Urinary bladder (tissue), 4 donors: Measurements from ENCODE around the gene UBN2. TPM values are rescaled to one million over a fixed set of nuclear protein-coding genes. Genes with fewer than 3 reads are reported as not detected.
"Not testable (repeated sequence)": the region's sequence is repeated elsewhere in the genome, so short reads cannot be mapped to it uniquely, and the experiment has no call there.

Experiments used
- DNase-seq: peaks from one replicate; pipeline ENCODE4 v3.0.0-alpha.2; 2015; ENCODE audit errors: extremely low spot score
- H3K27ac ChIP-seq: one replicate; pipeline ENCODE4 v1.5.1; 2013; ENCODE audit warnings: low read depth, mild to moderate bottlenecking, moderate library complexity
- H3K36me3 ChIP-seq: one replicate; pipeline ENCODE4 v1.6.1; 2013; ENCODE audit warnings: mild to moderate bottlenecking, moderate library complexity; ENCODE audit not compliant: insufficient read depth
- H3K4me1 ChIP-seq: one replicate; pipeline ENCODE4 v1.6.1; 2013; ENCODE audit warnings: mild to moderate bottlenecking, moderate library complexity; ENCODE audit not compliant: insufficient read depth
- H3K4me3 ChIP-seq: one replicate; pipeline ENCODE4 v1.5.1; 2013; ENCODE audit warnings: low read depth, low read length
- WGBS: extraction: QIAGEN DNeasy Blood & Tissue Kit; methylation state at CpG from one replicate; pipeline ENCODE4 v1.1.7; 2013; 5-methylcytosine and 5-hydroxymethylcytosine counted together
- polyA plus RNA-seq: library from polyadenylated mRNA; stranded (reverse); fragments of 200-250 nt; gene quantifications from one replicate; pipeline ENCODE4 v1.2.3, GENCODE V29; 2013
- total RNA-seq: library from RNA; depleted of rRNA; stranded (reverse); fragments of >200 nt; gene quantifications from one replicate; pipeline ENCODE4 v1.2.3, GENCODE V29; 2014
- donor health status: healthy with polysubstance abuse.
- donor health status: healthy.

The UBN2 gene
- total and polyA plus RNA-seq, 2 donors, result 3.1 to 28.1 TPM

- 85% methylated on average over 2 of the region's 2 CpGs for WGBS
- H3K4me3 ChIP-seq, result no peak overlapping the region
- no peaks in the 10 kb centered on the region for H3K4me1 ChIP-seq
- no peak overlapping the region for H3K27ac ChIP-seq
- H3K36me3 ChIP-seq, result no peaks in the 10 kb centered on the region
- no peak for DNase-seq
Measured at GRCh38 chr7:139224219-139224618, 6.8 kb upstream of the UBN2 start.

GRCh38 chr7:139224836-139225235 lies 6.2 kb upstream of the UBN2 start:
- not testable (repeated sequence) for H3K36me3 ChIP-seq, H3K27ac ChIP-seq, DNase-seq, H3K4me1 ChIP-seq, H3K4me3 ChIP-seq
- WGBS, result 94% methylated on average over 18 of the region's 18 CpGs

- not testable (repeated sequence) for H3K4me3 ChIP-seq, DNase-seq, H3K36me3 ChIP-seq, H3K4me1 ChIP-seq, H3K27ac ChIP-seq
- 94% methylated on average over 60 of the region's 60 CpGs for WGBS
Measured at GRCh38 chr7:139225286-139226157, 5.5 kb upstream of the UBN2 start.

GRCh38 chr7:139226158-139226515 lies 4.9 kb upstream of the UBN2 start:
- not testable (repeated sequence) for H3K4me1 ChIP-seq, DNase-seq, H3K27ac ChIP-seq, H3K36me3 ChIP-seq, H3K4me3 ChIP-seq
- 95% methylated on average over 23 of the region's 23 CpGs for WGBS

- whole genome bisulfite sequencing, result 93% methylated on average over 8 of the region's 8 CpGs
- H3K4me3 ChIP-seq, DNase-seq, H3K36me3 ChIP-seq, H3K4me1 ChIP-seq, H3K27ac ChIP-seq: not testable (repeated sequence)
Measured at GRCh38 chr7:139226988-139227488, 4.0 kb upstream of the UBN2 start.

- H3K27ac ChIP-seq, result no peak overlapping the region
- 72% methylated on average over 8 of the region's 8 CpGs for WGBS
- H3K4me3 ChIP-seq, result peak overlapping the region; percentile 91
- H3K4me1 ChIP-seq, result no peaks in the 10 kb centered on the region
- DNase-seq, result no peak
- H3K36me3 ChIP-seq, result no peaks in the 10 kb centered on the region
Measured at GRCh38 chr7:139230023-139230422, 1.0 kb upstream of the UBN2 start.

- 2% methylated on average over 12 of the region's 12 CpGs for WGBS
- H3K4me1 ChIP-seq, result no peaks in the 10 kb centered on the region
- peak overlapping the region; percentile 53 for H3K27ac ChIP-seq
- DNase-seq, result no peak
- peak overlapping the region; percentile 91 for H3K4me3 ChIP-seq
- no peaks in the 10 kb centered on the region for H3K36me3 ChIP-seq
Measured at GRCh38 chr7:139230484-139230773, 608 bp upstream of the UBN2 start.

- WGBS, result under 1% methylated on average over 101 of the region's 101 CpGs
- no peaks in the 10 kb centered on the region for H3K4me1 ChIP-seq
- H3K36me3 ChIP-seq, result no peaks in the 10 kb centered on the region
- H3K4me3 ChIP-seq, result peak overlapping the region; percentile 91
- H3K27ac ChIP-seq, result peak overlapping the region; percentile 87
- DNase-seq, result no peak
Measured at GRCh38 chr7:139231513-139232376, 708 bp downstream of the UBN2 start.

- H3K4me1 ChIP-seq, result no peaks in the 10 kb centered on the region
- 3% methylated on average over 8 of the region's 8 CpGs for WGBS
Measured at GRCh38 chr7:139232377-139232717, 1.3 kb downstream of the UBN2 start.

GRCh38 chr7:139232904-139233303 lies 1.9 kb downstream of the UBN2 start:
- Histone ChIP-seq H3K27ac (no peak overlapping the region), H3K4me1 (no peaks in the 10 kb centered on the region), H3K36me3 (peaks cover under 1% of the 10 kb centered on the region), H3K4me3 (no peak overlapping the region)
- no peak for DNase-seq
- 38% methylated on average over 2 of the region's 2 CpGs for WGBS

More at GRCh38 chr7:139232377-139232717, 1.3 kb downstream of the UBN2 start:
- DNase-seq, result no peak
- H3K4me3 ChIP-seq, result peak overlapping the region; percentile 91
- no peaks in the 10 kb centered on the region for H3K36me3 ChIP-seq
- no peak overlapping the region for H3K27ac ChIP-seq

GRCh38 chr7:139241258-139241657 lies 10.2 kb downstream of the UBN2 start:
- H3K36me3 ChIP-seq, result peaks cover 5% of the 10 kb centered on the region
- no peak overlapping the region for H3K27ac ChIP-seq
- peaks cover 2% of the 10 kb centered on the region for H3K4me1 ChIP-seq
- no peak overlapping the region for H3K4me3 ChIP-seq
- no peak for DNase-seq

GRCh38 chr7:139242741-139243281 lies 11.8 kb downstream of the UBN2 start:
- Histone ChIP-seq H3K4me3 (no peak overlapping the region), H3K27ac (no peak overlapping the region), H3K36me3 (peaks cover 5% of the 10 kb centered on the region), H3K4me1 (peaks cover 2% of the 10 kb centered on the region)
- WGBS, result 70% methylated on average over 1 of the region's 1 CpG
- no peak for DNase-seq

GRCh38 chr7:139245401-139245800 lies 14.4 kb downstream of the UBN2 start:
- DNase-seq, result no peak
- H3K4me3 ChIP-seq, result no peak overlapping the region
- H3K36me3 ChIP-seq, result peaks cover 8% of the 10 kb centered on the region
- no peak overlapping the region for H3K27ac ChIP-seq
- 87% methylated on average over 1 of the region's 1 CpG for WGBS
- H3K4me1 ChIP-seq, result peaks cover 2% of the 10 kb centered on the region

- Histone ChIP-seq H3K4me3 (no peak overlapping the region), H3K4me1 (peaks cover 2% of the 10 kb centered on the region), H3K36me3 (peaks cover 9% of the 10 kb centered on the region), H3K27ac (no peak overlapping the region)
- 95% methylated on average over 5 of the region's 5 CpGs for WGBS
- DNase-seq, result no peak
Measured at GRCh38 chr7:139246494-139246893, 15.5 kb downstream of the UBN2 start.
